ENCODE measurements around the gene SLC38A11.

DNA sequence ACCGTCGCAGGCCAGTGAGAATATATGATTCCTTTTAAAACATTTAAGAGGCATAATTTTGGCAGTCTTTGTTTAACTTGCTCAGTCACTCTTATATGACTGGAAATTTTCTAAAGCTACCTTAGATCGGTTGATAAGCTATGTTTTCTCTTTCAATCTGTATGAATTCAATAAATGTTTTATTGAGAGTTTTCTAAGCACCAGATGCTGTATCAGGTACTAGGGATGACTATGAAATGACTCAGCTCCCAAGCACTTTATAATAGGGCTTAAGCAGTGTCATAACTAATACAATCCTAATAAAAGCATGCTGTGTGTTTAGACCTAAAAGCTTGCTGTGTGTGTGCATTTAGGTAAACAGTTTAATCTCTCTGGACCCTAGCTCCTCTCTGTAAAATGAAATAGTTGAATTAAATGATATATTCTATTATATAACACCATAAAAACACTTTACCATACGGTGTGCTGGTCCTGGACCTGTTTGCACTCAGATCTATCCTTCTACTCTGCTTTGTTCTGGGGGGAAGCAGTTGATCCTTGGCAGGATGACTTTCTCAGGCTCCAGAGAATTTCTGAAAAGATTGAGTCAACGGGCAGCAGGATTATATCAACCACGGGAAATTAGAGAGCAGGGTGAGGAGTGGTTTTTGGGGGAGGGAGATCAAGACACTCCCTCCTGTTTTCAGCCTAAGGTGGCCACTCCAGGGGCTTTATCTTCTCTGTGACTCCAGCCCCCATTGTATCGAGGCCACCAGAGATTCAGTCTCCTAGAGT is 26.1 kb upstream of the SLC38A11 start:
- TF ChIP-seq POLR2A (IDR thresholded peaks at IDR 0.05; ENCODE audit: low read depth, low read length) = no peak
- no peak for TF ChIP-seq ZBTB4 (CRISPR knock-in tag; IDR thresholded peaks at IDR 0.05)
- no peak for TF ChIP-seq CTCF (IDR thresholded peaks at IDR 0.05 in 2 of 3, conservative IDR thresholded peaks at IDR 0.05 in 1 of 3; ENCODE audit: control insufficient read depth in 2 of 3, extremely low read depth in 1 of 3, insufficient read depth in 1 of 3, low read depth in 3 of 3, low read length in 3 of 3)
- TF ChIP-seq TCF7 (IDR thresholded peaks at IDR 0.05; ENCODE audit: borderline replicate concordance) = no peak
- TF ChIP-seq ATF7 (IDR thresholded peaks at IDR 0.05; ENCODE audit: low read depth) = no peak
- TF ChIP-seq EZH2 (IDR thresholded peaks at IDR 0.05; ENCODE audit: borderline replicate concordance, control insufficient read depth, low read depth, low read length) = no peak
- no peak for TF ChIP-seq HDAC6 (IDR thresholded peaks at IDR 0.05; ENCODE audit: unreplicated experiment)
- TF ChIP-seq ELK1 (IDR thresholded peaks at IDR 0.05; ENCODE audit: low read depth, low read length) = no peak
- TF ChIP-seq YY1 (IDR thresholded peaks at IDR 0.05; ENCODE audit: low read depth, low read length) = no peak
- TF ChIP-seq EP300 (IDR thresholded peaks at IDR 0.05; ENCODE audit: borderline replicate concordance in 1 of 2, control insufficient read depth in 1 of 2, low read depth in 2 of 2, low read length in 2 of 2) = no peak
- no peak for TF ChIP-seq SMAD5 (IDR thresholded peaks at IDR 0.05; ENCODE audit: low read depth)
- no peak for TF ChIP-seq NR2C2 (IDR thresholded peaks at IDR 0.05; ENCODE audit: borderline replicate concordance, control insufficient read depth, insufficient read length, low read depth)
